GM12892 (cell line): ENCODE measurements around the gene WDR70.

Experiments used
- POLR2A ChIP-seq: IDR thresholded peaks from 2 replicates; pipeline ENCODE4 v1.6.1; 2011; ENCODE audit warnings: low read depth, low read length, control low read depth
- POLR2AphosphoS5 ChIP-seq: IDR thresholded peaks from 2 replicates; pipeline ENCODE4 v1.6.1; 2011; ENCODE audit warnings: low read depth, low read length, control low read depth

DNA sequence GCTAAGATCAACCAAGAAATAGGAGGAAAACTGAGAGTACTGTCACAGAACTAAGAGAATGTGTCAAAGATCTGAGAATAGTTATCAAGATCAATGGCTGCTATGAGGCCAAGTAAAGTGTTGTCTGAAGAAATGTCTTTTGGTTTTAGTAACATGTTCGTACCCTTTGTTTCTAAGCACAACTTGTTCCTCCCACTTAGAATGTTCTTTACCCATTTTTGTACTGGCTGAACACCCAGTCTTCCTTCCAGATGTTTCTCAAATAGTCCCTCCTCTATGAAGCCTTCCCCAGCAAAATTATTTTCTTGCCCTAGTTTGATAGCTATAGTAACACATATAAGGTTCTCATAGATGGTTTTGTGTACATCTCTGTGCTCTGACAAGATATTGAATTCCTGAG lies 191.5 kb downstream of the WDR70 start:
- TF ChIP-seq POLR2AphosphoS5 (no peak), POLR2A (no peak)
